Muscle of leg (tissue), 11 donors: ENCODE results near the gene PUM1. TPM values are rescaled to one million over a fixed set of nuclear protein-coding genes. Genes with fewer than 3 reads are reported as not detected.

ENCODE experiments used
- DNase-seq: peaks from one replicate; pipeline ENCODE4 v3.0.0; 2013
- H3K27ac ChIP-seq: one replicate; pipeline ENCODE4 v1.5.1; 2013; ENCODE audit warnings: mild to moderate bottlenecking, low read length, control low read depth
- H3K27me3 ChIP-seq: one replicate; pipeline ENCODE4 v1.6.1; 2013; ENCODE audit warnings: low read length; ENCODE audit not compliant: control insufficient read depth, insufficient read depth
- H3K36me3 ChIP-seq: one replicate; pipeline ENCODE4 v1.6.1; 2013; ENCODE audit warnings: low read length; ENCODE audit not compliant: control insufficient read depth, insufficient read depth
- H3K4me1 ChIP-seq: one replicate; pipeline ENCODE4 v1.6.1; 2013; ENCODE audit warnings: low read length; ENCODE audit not compliant: control insufficient read depth, insufficient read depth
- H3K4me3 ChIP-seq: one replicate; pipeline ENCODE4 v1.5.1; 2013; ENCODE audit warnings: low read length, control low read depth
- H3K9me3 ChIP-seq: replicated peaks from 2 replicates; pipeline ENCODE4 v1.6.1; 2013; ENCODE audit warnings: low read depth, low read length; ENCODE audit not compliant: control insufficient read depth
- WGBS: methylation state at CpG from one replicate; pipeline ENCODE4 v1.1.5; 2013; ENCODE audit warnings: missing lambda C conversion rate; ENCODE audit not compliant: insufficient coverage; 5-methylcytosine and 5-hydroxymethylcytosine counted together
- polyA plus RNA-seq, 8 donors: library from polyadenylated mRNA; unstranded; fragments of 120-200 nt; gene quantifications; one replicate each; pipeline versions ENCODE4 v1.2.1 to v1.2.3, GENCODE V29; 2013; ENCODE audit warnings: inconsistent platforms in 1 of 8, low replicate concordance in 1 of 8; ENCODE audit not compliant: insufficient read length in 8 of 8, insufficient read depth in 1 of 8
- total RNA-seq: library from RNA; stranded (reverse); fragments of 120-200 nt; gene quantifications from one replicate; pipeline ENCODE4 v1.2.4, GENCODE V29; 2013

PUM1 gene
- total and polyA plus RNA-seq, 9 donors, result 39.3 to 62.5 (median 54.7) TPM

DNA sequence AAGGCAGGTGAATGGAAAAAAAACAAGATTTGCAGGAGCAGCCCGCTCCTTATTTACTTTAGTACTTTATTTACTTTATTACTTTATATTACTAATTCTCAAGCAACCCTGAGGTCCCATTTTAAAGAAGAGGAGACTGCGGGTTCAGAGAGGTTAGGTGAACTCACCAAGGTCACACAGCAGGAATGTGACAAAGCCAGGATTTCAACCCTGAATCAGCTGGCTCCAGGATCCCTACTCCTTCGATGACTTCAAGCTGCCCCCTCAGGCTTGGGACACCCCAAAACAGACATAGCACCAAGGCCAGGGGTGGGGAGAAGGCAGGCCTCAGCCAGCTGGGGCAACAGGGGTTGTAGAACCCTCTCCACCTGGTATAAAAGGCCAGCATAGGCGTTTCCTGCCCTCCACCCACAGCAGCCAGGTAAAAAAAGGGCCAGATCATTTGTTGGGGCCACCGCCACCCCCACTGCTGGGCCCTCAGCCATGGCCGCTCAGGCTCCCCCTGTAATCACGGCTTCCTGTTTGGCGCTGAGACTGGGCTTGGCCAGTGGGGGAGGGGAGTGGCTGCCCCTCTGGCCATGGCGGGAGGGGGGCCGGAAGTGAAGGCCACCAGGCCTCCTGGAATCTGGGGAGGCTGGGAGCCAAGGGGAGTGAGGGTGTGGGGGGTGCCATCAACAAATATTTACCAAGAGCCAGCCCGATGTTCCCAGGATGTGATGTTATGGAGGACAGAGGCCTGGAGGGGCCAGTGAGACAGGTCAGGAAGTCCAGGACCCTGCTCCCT is 163.5 kb downstream of the PUM1 start:
- WGBS, result 23% methylated on average over 4 of the region's 11 CpGs
- peak overlapping the region; percentile 29 for H3K27ac ChIP-seq
- H3K4me1 ChIP-seq, result peaks cover 23% of the 10 kb centered on the region
- peak; percentile 49 for DNase-seq
- peaks cover 2% of the 10 kb centered on the region for H3K36me3 ChIP-seq
- H3K9me3 ChIP-seq, result no peaks in the 10 kb centered on the region
- H3K27me3 ChIP-seq, result no peaks in the 10 kb centered on the region
- no peak overlapping the region for H3K4me3 ChIP-seq

DNA sequence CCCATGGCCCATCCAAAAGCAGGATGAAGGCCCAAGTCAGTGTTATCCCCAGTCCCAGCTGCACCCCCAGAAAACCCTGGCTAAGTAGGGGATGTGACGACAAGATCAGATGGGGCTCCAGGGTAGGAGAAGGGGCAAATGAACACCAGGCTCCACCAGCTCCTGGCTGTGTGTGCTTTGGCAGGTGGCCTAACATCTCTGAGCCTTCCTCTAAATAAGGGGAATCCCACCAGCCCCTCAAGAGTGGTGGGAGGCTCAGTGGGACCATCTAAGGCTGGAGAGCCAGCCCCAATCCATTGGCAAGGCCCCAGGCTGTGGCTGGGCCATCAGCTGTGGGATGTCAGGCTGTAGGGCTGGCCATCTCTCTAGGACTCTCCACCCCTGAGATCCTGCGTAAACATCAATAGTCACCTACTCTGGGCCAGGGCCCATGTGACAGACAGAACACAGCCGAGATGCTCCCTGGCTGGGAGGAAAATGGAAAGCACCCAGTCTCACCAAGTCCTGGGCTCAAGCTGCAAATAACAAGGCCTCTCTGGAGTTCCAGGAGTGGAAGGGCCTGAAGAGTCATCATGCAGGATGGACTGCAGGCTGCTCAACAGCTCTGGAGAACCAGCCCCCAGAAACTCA is 164.5 kb downstream of the PUM1 start:
- Histone ChIP-seq H3K36me3 (peaks cover 2% of the 10 kb centered on the region), H3K27ac (no peak overlapping the region), H3K4me1 (peaks cover 20% of the 10 kb centered on the region), H3K9me3 (no peaks in the 10 kb centered on the region), H3K4me3 (no peak overlapping the region), H3K27me3 (no peaks in the 10 kb centered on the region)
- no peak for DNase-seq
- 60% methylated on average over 1 of the region's 3 CpGs for WGBS

DNA sequence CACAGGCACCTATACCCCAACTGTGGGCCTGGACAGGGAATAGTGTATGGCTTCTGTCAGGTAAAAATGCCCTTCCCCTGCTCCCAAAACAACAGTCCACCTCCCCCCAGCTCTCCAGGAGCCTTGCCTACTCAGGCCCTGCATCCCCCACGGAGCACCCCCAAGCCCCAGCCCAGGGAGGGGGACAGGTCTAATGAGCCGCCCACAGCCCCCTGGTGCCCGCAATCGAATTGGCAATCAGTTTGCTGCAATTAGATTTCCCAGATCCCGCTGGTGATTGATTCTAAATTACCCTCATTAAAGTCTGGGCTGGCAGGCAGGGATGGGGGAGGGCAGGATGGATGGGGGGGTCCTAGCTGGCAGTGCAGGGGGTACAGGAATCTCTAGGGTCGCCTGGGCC is 165.0 kb downstream of the PUM1 start:
- Histone ChIP-seq H3K9me3 (no peaks in the 10 kb centered on the region), H3K4me1 (peaks cover 23% of the 10 kb centered on the region), H3K36me3 (peaks cover 2% of the 10 kb centered on the region), H3K4me3 (no peak overlapping the region), H3K27ac (no peak overlapping the region), H3K27me3 (no peaks in the 10 kb centered on the region)
- no peak for DNase-seq
- no CpG with 5 or more reads among the region's 6 CpGs for WGBS

DNA sequence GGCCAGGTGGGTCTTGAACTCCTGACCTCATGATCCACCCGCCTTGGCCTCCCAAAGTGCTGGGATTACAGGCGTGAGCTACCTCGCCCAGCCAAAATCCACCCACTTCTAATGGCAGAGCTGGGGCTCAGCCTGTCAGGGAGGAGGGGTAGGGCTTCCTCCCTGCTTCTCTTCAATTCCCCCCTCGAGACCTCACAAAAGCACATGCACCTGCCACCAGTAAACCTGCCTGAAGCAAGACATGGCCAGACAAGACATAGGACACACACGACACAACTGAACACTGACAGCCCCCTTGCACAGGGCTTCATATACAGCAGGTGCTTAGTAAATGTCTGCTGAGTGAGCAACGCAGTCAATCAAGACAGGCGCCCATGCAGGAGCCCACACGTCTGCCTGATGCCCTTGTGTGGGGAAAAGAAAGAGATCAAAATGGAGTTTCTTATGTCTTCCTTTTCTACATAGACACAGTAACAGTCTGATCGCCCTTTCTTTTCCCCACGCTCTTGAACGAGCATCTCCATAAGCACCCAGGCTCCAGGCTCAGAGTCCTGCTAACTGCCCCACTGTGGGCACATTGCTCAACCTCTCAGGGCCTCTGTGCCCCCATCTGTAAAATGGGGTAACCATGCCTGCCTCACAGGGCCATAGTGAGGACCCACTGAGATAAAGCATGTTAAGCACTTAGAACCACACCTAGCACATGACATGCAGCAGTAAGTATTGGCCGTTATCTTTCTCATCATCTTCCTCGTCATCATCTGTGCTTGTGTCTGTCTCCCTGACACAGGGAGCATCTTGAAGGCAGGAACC is 165.7 kb downstream of the PUM1 start:
- no peak for DNase-seq
- Histone ChIP-seq H3K36me3 (peaks cover 8% of the 10 kb centered on the region), H3K4me3 (no peak overlapping the region), H3K4me1 (peaks cover 23% of the 10 kb centered on the region), H3K27ac (no peak overlapping the region), H3K9me3 (no peaks in the 10 kb centered on the region), H3K27me3 (no peaks in the 10 kb centered on the region)
- 62% methylated on average over 3 of the region's 13 CpGs for WGBS

DNA sequence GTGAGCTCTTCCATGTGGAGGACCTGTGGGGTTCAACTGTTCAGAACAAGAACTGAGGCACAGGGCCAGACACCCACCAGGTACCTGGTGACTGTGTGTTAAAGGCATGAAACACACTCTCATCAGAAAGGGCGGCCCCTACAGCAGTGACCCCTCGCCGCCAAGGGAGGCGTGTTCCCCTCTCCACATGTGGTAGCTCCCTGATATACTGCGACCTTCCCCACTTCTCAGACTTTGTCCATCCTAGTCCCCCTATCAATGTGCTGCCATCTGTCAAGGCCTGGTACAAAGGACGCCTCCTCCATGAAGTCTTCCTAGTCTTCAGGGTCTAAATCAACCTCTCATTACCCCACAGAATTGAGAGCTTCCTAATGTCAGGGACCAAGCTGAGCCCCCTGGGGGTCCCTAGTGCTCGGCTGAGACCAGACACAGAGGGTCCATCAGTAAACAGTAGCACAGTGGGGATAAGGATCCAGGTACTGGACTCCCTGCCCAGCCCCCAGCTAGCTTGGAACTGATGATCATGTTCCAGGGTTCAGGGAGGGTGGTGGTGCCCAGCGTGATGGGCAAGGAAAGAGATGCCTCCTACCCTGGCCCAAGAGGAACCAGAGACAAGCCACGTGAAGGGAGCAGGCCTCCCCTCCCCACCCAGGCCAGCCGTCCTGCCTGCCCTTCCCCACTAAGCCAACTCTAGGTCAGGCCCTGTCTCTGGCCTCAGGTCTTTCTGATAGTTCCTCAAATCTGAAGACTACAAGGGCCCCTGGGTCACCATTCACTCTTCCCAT is 167.3 kb downstream of the PUM1 start:
- Histone ChIP-seq H3K4me1 (peaks cover 30% of the 10 kb centered on the region), H3K9me3 (no peaks in the 10 kb centered on the region), H3K27me3 (no peaks in the 10 kb centered on the region), H3K27ac (no peak overlapping the region), H3K36me3 (peaks cover 10% of the 10 kb centered on the region), H3K4me3 (no peak overlapping the region)
- WGBS, result 95% methylated on average over 8 of the region's 10 CpGs
- no peak for DNase-seq

DNA sequence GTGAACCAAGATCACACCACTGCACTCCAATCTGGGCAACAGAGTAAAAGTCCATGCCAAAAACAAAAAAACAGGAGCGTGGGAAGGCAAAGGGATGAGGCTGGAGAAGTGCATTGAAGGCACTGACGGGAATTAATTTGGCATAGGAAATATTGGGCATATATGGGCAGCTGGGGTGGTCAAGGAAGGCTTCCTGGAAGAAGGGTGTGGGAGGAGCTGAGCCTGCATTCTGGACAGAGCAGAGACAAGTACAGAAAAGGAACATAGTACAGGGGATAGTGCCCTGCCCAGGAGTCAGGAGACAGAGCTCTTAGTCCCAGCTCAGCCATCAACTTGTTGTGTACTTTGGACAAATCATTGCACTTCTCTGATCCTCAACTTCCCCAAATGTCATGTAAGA is 168.6 kb downstream of the PUM1 start:
- no peak overlapping the region for H3K4me3 ChIP-seq
- peaks cover 10% of the 10 kb centered on the region for H3K36me3 ChIP-seq
- H3K9me3 ChIP-seq, result no peaks in the 10 kb centered on the region
- peaks cover 29% of the 10 kb centered on the region for H3K4me1 ChIP-seq
- H3K27ac ChIP-seq, result no peak overlapping the region
- DNase-seq, result no peak
- 84% methylated on average over 2 of the region's 2 CpGs for WGBS
- H3K27me3 ChIP-seq, result no peaks in the 10 kb centered on the region

DNA sequence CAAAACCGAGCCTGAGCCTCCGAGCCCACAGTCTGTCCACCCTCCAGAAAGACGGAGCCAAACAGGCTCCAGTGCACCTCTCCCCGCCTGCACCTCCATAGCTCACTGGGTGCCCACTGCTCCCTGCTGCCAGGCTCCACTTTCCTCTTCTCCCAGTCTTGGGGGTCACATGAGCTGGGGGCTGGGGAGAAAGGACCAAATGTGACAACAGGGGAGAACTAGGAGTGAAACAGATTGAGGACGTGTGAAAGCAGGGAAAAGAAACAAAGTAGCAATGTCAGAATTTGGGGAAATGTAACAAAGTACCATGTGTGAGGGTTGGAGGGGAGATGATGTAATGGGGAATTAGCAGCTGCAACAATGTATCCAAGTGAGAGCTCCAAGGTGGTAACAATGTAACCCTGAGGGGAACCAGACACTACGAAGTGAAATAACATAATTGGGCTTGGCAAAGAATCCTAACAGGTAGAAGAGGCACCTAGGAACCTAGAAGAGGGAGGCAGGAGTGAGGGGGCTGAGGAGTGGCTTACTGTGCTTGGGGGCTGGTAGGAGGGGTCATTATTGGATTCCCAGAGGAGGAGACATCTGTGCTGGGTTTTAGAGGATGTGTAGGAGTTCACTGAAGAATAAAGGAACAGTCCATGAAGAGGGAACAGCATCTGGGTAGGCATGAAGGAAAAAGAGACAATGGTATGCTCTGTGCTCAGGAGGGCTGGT is 169.4 kb downstream of the PUM1 start:
- Histone ChIP-seq H3K27ac (no peak overlapping the region), H3K9me3 (no peaks in the 10 kb centered on the region), H3K27me3 (no peaks in the 10 kb centered on the region), H3K36me3 (peaks cover 10% of the 10 kb centered on the region), H3K4me1 (peaks cover 28% of the 10 kb centered on the region), H3K4me3 (no peak overlapping the region)
- WGBS, result 33% methylated on average over 2 of the region's 6 CpGs
- DNase-seq, result no peak

DNA sequence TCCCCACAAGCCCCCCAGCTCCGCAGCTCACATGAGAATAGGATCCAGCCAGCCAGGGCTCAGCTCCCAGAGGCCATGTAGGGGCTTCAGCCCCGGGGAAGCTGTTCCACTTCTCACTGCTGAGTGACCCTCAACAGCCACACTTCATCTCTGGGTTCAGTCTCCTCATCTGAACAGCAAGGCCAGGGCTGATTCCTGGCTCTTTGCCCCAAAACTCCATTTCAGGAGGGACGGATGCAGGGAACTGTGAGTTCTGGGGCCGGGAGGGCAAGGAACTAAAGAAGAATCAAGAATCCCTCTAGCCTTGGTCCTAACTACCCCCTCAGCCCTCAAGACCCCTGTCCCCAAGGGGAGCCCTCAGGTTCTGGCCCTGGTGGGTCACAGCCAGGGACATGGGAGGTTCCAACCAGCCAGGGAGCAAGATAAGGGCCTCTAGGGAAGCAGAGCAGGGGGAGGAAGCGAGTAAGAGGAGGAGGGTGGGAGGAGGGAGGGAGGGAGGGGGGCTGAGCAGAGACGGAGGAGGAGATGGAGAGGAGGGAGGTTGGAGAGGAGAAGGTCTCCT is 170.1 kb downstream of the PUM1 start:
- Histone ChIP-seq H3K4me1 (peaks cover 31% of the 10 kb centered on the region), H3K9me3 (no peaks in the 10 kb centered on the region), H3K27me3 (no peaks in the 10 kb centered on the region), H3K27ac (no peak overlapping the region), H3K36me3 (peaks cover 10% of the 10 kb centered on the region), H3K4me3 (no peak overlapping the region)
- WGBS, result 67% methylated on average over 2 of the region's 6 CpGs
- DNase-seq, result no peak

DNA sequence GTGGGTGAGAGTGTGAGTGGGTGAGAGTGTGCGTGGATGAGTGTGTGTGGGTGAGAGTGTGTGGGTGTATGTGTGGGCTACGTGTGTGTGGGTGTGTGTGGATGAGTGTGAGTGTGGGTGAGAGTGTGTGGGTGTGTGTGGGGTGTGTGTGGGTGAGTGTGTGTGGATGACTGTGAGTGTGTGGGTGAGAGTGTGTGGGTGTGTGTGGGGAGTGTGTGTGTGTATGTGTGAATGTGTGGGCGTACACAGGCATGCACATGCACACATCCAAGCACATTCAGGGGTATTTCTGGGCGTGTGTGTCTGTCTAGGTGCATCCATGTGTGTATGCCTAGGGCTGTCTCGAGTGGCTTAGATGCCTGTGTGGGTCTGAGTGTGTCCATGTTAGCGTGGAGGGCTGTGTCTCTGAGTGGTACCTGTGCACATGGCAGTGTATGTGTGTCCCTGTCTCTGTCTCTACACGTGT is 171.0 kb downstream of the PUM1 start:
- Histone ChIP-seq H3K4me1 (peaks cover 31% of the 10 kb centered on the region), H3K27me3 (no peaks in the 10 kb centered on the region), H3K27ac (no peak overlapping the region), H3K9me3 (no peaks in the 10 kb centered on the region), H3K4me3 (no peak overlapping the region), H3K36me3 (peaks cover 10% of the 10 kb centered on the region)
- 74% methylated on average over 5 of the region's 7 CpGs for WGBS
- DNase-seq, result no peak
